Measurements from ENCODE around the gene FUT8. TPM values are rescaled to one million over a fixed set of nuclear protein-coding genes. Genes with fewer than 3 reads are reported as not detected.
"Not testable (repeated sequence)": the region's sequence is repeated elsewhere in the genome, so short reads cannot be mapped to it uniquely, and the experiment has no call there.

The FUT8 gene
- total RNA-seq, 8 experiments from 2014 or later = 26.4 to 68.1 (median 30.7) TPM

DNA sequence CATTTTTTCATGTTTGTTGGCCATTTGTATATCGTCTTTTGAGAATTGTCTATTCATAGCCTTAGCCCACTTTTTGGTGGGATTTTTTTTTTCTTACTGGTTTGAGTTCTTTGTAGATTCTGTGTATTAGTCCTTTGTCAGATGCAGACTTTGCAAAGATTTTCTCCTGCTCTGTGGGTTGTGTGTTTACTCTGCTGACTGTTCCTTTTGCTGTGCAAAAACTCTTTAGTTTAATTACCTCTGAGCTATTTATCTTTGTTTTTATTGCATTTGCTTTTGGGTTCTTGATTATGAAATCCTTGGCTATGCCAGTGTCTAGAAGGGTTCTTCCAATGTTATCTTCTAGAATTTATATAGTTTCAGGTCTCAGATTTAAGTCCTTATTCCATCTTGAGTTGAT is 220.0 kb downstream of the FUT8 start:
- Histone ChIP-seq H3K4me1 (replicated peaks in 1 of 2) (no peaks in the 10 kb centered on the region), H3K4me3 (no peak overlapping the region), H3K27ac (no peak overlapping the region)
- in situ Hi-C loops (cut with MboI; ENCODE audit: low pct_unique_long_range_greater_than_20kb in 2 of 9, low sequenced_read_pairs in 9 of 9, unreplicated experiment in 9 of 9) = no loop called here
- ATAC-seq (replicated peaks in 6 of 8) = no peak
- 80 to 100% (median 100%) methylated on average over 1 of the region's 1 CpG; no CpG with 5 or more reads in 1 of the 10 experiments for WGBS, 10 experiments

- ATAC-seq (replicated peaks in 6 of 8); H3K27ac ChIP-seq; H3K4me1 ChIP-seq (replicated peaks in 1 of 2); H3K4me3 ChIP-seq; in situ Hi-C loops (cut with MboI; ENCODE audit: low pct_unique_long_range_greater_than_20kb in 2 of 9, low sequenced_read_pairs in 9 of 9, unreplicated experiment in 9 of 9): not testable (repeated sequence)
- no CpG with 5 or more reads among the region's 26 CpGs for WGBS, 10 experiments
These were observed 221.1 kb downstream of the FUT8 start for GRCh38 chr14:65633666-65634065.

- H3K4me1 ChIP-seq (replicated peaks in 1 of 2) = no peaks in the 10 kb centered on the region
- ATAC-seq (replicated peaks in 6 of 8) = no peak
- in situ Hi-C loops (cut with MboI; ENCODE audit: low pct_unique_long_range_greater_than_20kb in 2 of 9, low sequenced_read_pairs in 9 of 9, unreplicated experiment in 9 of 9) = no loop called here
- H3K27ac ChIP-seq = no peak overlapping the region
- H3K4me3 ChIP-seq = no peak overlapping the region
- 71 to 94% (median 85%) methylated on average over 1 to 5 of the region's 7 CpGs; no CpG with 5 or more reads in 4 of the 10 experiments for WGBS, 10 experiments
These were observed 225.2 kb downstream of the FUT8 start for GRCh38 chr14:65637780-65638179.

GRCh38 chr14:65639216-65639615 is 226.7 kb downstream of the FUT8 start:
- ATAC-seq (replicated peaks in 6 of 8) = no peak
- no peaks in the 10 kb centered on the region for H3K4me1 ChIP-seq (replicated peaks in 1 of 2)
- no peak overlapping the region for H3K4me3 ChIP-seq
- in situ Hi-C loops (cut with MboI; ENCODE audit: low pct_unique_long_range_greater_than_20kb in 2 of 9, low sequenced_read_pairs in 9 of 9, unreplicated experiment in 9 of 9) = no loop called here
- no peak overlapping the region for H3K27ac ChIP-seq
- WGBS, 10 experiments = 83 to 100% (median 100%) methylated on average over 1 of the region's 1 CpG; no CpG with 5 or more reads in 4 of the 10 experiments

DNA sequence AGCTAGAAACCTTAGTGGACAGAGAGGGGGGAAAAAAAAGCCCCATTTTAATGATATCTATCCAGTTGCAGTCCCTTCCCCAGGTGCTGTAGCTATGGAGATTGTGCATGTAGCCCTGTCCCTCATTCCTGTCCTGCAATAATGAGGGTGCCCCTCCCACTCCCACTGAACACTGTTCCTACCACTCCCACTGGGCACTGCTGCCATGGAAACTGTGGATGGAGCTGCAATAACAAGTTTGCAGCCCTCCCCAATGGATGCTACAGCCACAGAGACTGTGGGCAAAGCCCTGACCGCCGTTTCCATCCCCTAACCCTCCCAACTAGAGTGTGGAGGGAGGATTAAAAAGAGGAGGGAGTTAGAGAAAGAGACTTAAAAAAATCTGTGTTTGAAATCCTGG is 238.3 kb downstream of the FUT8 start:
- peaks cover 0 to 6% of the 10 kb centered on the region in 2 donors for H3K4me1 ChIP-seq (replicated peaks in 1 of 2)
- ATAC-seq (replicated peaks in 6 of 8) = peak in 5 of 8 experiments; percentile 62 to 96 (median 75)
- 58 to 88% (median 80%) methylated on average over 1 to 2 of the region's 2 CpGs; no CpG with 5 or more reads in 7 of the 10 experiments for WGBS, 10 experiments
- no peak overlapping the region for H3K27ac ChIP-seq
- no peak overlapping the region for H3K4me3 ChIP-seq
- in situ Hi-C loops (cut with MboI; ENCODE audit: low pct_unique_long_range_greater_than_20kb in 2 of 9, low sequenced_read_pairs in 9 of 9, unreplicated experiment in 9 of 9) = no loop called here

DNA sequence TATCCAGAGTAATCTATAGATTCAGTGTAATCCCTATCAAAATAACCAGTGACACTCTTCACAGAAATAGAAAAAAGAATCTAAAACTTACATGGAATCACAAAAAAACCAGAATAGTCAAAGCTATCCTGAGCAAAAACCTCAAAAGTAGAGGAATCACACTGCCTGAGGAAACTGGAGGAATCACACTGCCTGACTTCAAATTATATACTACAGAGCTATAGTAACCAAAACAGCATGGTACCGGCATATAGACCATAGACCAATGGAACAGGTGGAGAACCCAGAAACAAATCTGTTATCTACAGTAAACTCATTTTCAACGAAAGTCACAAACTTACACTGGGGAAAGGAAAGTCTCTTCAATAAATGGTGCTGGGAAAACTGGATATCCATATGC is 244.0 kb downstream of the FUT8 start:
- no peak overlapping the region for H3K27ac ChIP-seq
- in situ Hi-C loops (cut with MboI; ENCODE audit: low pct_unique_long_range_greater_than_20kb in 2 of 9, low sequenced_read_pairs in 9 of 9, unreplicated experiment in 9 of 9) = no loop called here
- 86 to 100% (median 100%) methylated on average over 1 to 2 of the region's 2 CpGs for WGBS, 10 experiments
- H3K4me3 ChIP-seq = no peak overlapping the region
- no peaks in the 10 kb centered on the region for H3K4me1 ChIP-seq (replicated peaks in 1 of 2)
- ATAC-seq (replicated peaks in 6 of 8) = no peak

GRCh38 chr14:65658202-65658601 is 245.7 kb downstream of the FUT8 start:
- in situ Hi-C loops (cut with MboI; ENCODE audit: low pct_unique_long_range_greater_than_20kb in 2 of 9, low sequenced_read_pairs in 9 of 9, unreplicated experiment in 9 of 9) = no loop called here
- peak in 1 of 8 experiments; percentile 23 for ATAC-seq (replicated peaks in 6 of 8)
- Histone ChIP-seq H3K4me3 (no peak overlapping the region), H3K27ac (no peak overlapping the region), H3K4me1 (replicated peaks in 1 of 2) (no peaks in the 10 kb centered on the region)

- Histone ChIP-seq H3K27ac (no peak overlapping the region), H3K4me3 (no peak overlapping the region), H3K4me1 (replicated peaks in 1 of 2) (peaks cover 0 to 4% of the 10 kb centered on the region in 2 donors)
- 60 to 100% (median 90%) methylated on average over 1 to 3 of the region's 3 CpGs; no CpG with 5 or more reads in 1 of the 10 experiments for WGBS, 10 experiments
- peak in 1 of 8 experiments; percentile 60 for ATAC-seq (replicated peaks in 6 of 8)
- in situ Hi-C loops (cut with MboI; ENCODE audit: low pct_unique_long_range_greater_than_20kb in 2 of 9, low sequenced_read_pairs in 9 of 9, unreplicated experiment in 9 of 9) = no loop called here
These were observed 249.3 kb downstream of the FUT8 start for GRCh38 chr14:65661865-65662264.

GRCh38 chr14:65664436-65664835 is 251.9 kb downstream of the FUT8 start:
- in situ Hi-C loops (cut with MboI; ENCODE audit: low pct_unique_long_range_greater_than_20kb in 2 of 9, low sequenced_read_pairs in 9 of 9, unreplicated experiment in 9 of 9) = no loop called here
- Histone ChIP-seq H3K27ac (no peak overlapping the region), H3K4me1 (replicated peaks in 1 of 2) (peaks cover 0 to 4% of the 10 kb centered on the region in 2 donors), H3K4me3 (no peak overlapping the region)
- ATAC-seq (replicated peaks in 6 of 8) = no peak

DNA sequence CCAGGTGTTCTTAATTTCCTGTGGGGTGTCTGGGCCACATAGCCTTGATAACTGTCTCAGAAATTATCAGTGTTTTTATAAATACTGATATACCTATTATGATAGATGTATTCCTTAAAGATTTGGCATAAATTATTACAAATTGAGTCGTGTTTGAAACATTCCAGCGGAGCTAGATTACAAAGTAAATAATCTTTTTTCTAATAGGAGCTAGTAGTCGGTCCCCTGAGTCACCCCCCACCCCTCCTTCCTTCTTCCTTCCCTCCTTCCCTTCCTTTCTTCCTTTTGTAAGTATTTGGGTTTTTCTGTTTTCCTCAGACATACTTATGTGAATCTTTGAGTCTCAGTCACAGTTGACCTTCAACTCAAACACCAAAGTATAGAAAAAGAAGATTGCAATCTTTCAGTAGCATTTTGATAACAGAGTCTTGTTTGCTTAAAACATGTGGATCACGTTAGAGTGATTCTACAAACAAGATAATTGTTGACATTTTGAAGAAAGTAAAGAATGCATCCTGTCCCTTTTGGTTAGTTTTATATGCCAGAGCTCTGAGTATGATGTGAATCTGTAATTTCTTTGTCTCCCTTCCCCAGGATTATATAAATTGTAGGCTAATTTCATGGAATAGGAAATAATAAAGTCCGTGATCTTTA is 264.0 kb downstream of the FUT8 start:
- in situ Hi-C loops (cut with MboI; ENCODE audit: low pct_unique_long_range_greater_than_20kb in 2 of 9, low sequenced_read_pairs in 9 of 9, unreplicated experiment in 9 of 9) = no loop called here
- no peak overlapping the region for H3K27ac ChIP-seq
- ATAC-seq (replicated peaks in 6 of 8) = no peak
- no peaks in the 10 kb centered on the region for H3K4me1 ChIP-seq (replicated peaks in 1 of 2)
- H3K4me3 ChIP-seq = no peak overlapping the region
- WGBS, 10 experiments = 66 to 95% (median 88%) methylated on average over 1 to 5 of the region's 5 CpGs; no CpG with 5 or more reads in 1 of the 10 experiments

DNA sequence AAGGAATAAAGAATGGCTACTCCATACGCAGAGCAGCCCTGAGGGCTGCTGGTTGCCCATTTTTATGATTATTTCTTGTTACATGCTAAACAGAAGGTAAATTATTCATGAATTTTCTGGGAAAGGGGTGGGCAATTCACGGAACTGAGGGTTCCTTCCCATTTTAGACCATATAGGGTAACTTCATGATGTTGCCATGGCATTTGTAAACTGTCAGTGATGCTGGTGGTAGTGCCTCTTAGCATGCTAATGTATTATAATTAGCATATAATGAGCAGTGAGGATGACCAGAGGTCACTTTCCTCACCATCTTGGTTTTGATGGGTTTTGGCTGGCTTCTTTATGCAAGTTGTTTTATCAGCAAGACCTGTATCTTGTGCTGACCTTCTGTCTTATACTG is 273.0 kb downstream of the FUT8 start:
- Histone ChIP-seq H3K27ac (no peak overlapping the region), H3K4me1 (replicated peaks in 1 of 2) (peaks cover 2 to 4% of the 10 kb centered on the region in 2 donors), H3K4me3 (no peak overlapping the region)
- in situ Hi-C loops (cut with MboI; ENCODE audit: low pct_unique_long_range_greater_than_20kb in 2 of 9, low sequenced_read_pairs in 9 of 9, unreplicated experiment in 9 of 9) = no loop called here
- WGBS, 10 experiments = 13 to 100% (median 83%) methylated on average over 1 to 2 of the region's 2 CpGs; no CpG with 5 or more reads in 1 of the 10 experiments
- peak in 3 of 8 experiments; percentile 56 to 96 (median 75) for ATAC-seq (replicated peaks in 6 of 8)

DNA sequence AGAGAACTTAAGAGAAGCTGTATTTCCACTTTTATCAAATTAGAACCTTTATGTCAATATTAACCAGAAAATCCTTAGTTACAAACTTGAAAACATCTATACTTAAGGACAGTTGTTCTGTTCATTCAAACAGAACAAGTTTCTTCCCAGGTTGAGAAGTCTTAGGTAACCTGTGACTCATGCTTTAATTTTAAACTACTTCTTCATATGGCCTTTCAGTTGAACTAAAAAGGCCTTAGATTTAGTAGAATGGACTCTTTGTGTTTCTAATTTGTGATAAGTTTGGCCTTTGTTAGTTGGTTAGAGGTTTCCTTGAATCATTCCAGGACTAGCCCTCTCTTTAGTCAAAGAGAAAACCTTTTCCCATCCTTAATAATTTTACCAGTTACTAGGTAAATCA is 274.2 kb downstream of the FUT8 start:
- ATAC-seq (replicated peaks in 6 of 8) = peak in 1 of 8 experiments; percentile 15
- H3K27ac ChIP-seq = no peak overlapping the region
- in situ Hi-C loops (cut with MboI; ENCODE audit: low pct_unique_long_range_greater_than_20kb in 2 of 9, low sequenced_read_pairs in 9 of 9, unreplicated experiment in 9 of 9) = no loop called here
- peaks cover 2 to 4% of the 10 kb centered on the region in 2 donors for H3K4me1 ChIP-seq (replicated peaks in 1 of 2)
- no peak overlapping the region for H3K4me3 ChIP-seq

DNA sequence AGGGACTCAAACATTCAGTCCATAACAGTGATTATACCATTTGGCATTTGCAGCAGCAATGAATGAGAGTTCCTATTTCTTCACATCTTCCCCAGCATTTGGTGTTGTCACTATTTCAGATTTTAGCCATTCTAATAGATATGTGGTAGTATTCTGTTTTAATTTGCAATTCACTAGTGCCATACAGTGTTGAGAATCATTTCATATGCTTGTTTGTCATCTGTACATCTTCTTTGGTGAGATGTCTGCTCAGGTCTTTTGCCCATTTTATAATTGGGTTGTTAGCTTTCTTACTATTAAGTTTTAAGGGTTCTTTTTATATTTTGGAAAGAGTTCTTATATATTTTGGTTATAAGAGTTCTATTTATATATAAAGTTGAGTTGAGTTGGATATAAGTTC is 276.5 kb downstream of the FUT8 start:
- ATAC-seq (replicated peaks in 6 of 8) = no peak
- in situ Hi-C loops (cut with MboI; ENCODE audit: low pct_unique_long_range_greater_than_20kb in 2 of 9, low sequenced_read_pairs in 9 of 9, unreplicated experiment in 9 of 9) = no loop called here

GRCh38 chr14:65692566-65692965 is 280.0 kb downstream of the FUT8 start:
- H3K4me3 ChIP-seq; H3K27ac ChIP-seq; H3K4me1 ChIP-seq (replicated peaks in 1 of 2); ATAC-seq (replicated peaks in 6 of 8); in situ Hi-C loops (cut with MboI; ENCODE audit: low pct_unique_long_range_greater_than_20kb in 2 of 9, low sequenced_read_pairs in 9 of 9, unreplicated experiment in 9 of 9): not testable (repeated sequence)
- no CpG with 5 or more reads among the region's 31 CpGs for WGBS, 10 experiments

More for the DNA sequence above, 276.5 kb downstream of the FUT8 start:
- H3K4me1 ChIP-seq (replicated peaks in 1 of 2) = peaks cover 2 to 4% of the 10 kb centered on the region in 2 donors
- H3K4me3 ChIP-seq = no peak overlapping the region
- H3K27ac ChIP-seq = no peak overlapping the region
